Islet of Langerhans (tissue), 1 donor: ENCODE results near the gene CCDC32.

ENCODE experiments used
- FAIRE-seq: peaks from one replicate; lab custom pipeline; 2011; peaks lifted over from hg19 to GRCh38; lab: Jason Lieb, UNC

The CCDC32 gene

GRCh38 chr15:40565333-40566238, 744 bp upstream of the CCDC32 start:
- FAIRE-seq = no peak

GRCh38 chr15:40563426-40563825, 1.4 kb downstream of the CCDC32 start:
- FAIRE-seq = no peak

- no peak for FAIRE-seq
These were observed 2.2 kb downstream of the CCDC32 start for GRCh38 chr15:40562691-40563090.

GRCh38 chr15:40558952-40559742, 5.7 kb downstream of the CCDC32 start:
- FAIRE-seq = no peak

GRCh38 chr15:40555876-40556275, 9.0 kb downstream of the CCDC32 start:
- no peak for FAIRE-seq

- FAIRE-seq = no peak
These were observed 10.7 kb downstream of the CCDC32 start for GRCh38 chr15:40554161-40554525.

- no peak for FAIRE-seq
These were observed 14.4 kb downstream of the CCDC32 start for GRCh38 chr15:40550341-40551037.

- no peak for FAIRE-seq
These were observed 14.9 kb downstream of the CCDC32 start for GRCh38 chr15:40549894-40550293.

GRCh38 chr15:40548610-40549009, 16.2 kb downstream of the CCDC32 start:
- FAIRE-seq = no peak

- FAIRE-seq = no peak
These were observed 19.4 kb downstream of the CCDC32 start for GRCh38 chr15:40545457-40545856.

GRCh38 chr15:40543631-40544294, 21.1 kb downstream of the CCDC32 start:
- FAIRE-seq = no peak

- no peak for FAIRE-seq
These were observed 21.8 kb downstream of the CCDC32 start for GRCh38 chr15:40543082-40543481.

- FAIRE-seq = no peak
These were observed 25.9 kb downstream of the CCDC32 start for GRCh38 chr15:40538976-40539375.

- FAIRE-seq = no peak
These were observed 28.3 kb downstream of the CCDC32 start for GRCh38 chr15:40536501-40536900.

- no peak for FAIRE-seq
These were observed 30.5 kb downstream of the CCDC32 start for GRCh38 chr15:40534371-40534770.

- FAIRE-seq = no peak
These were observed 31.0 kb downstream of the CCDC32 start for GRCh38 chr15:40533763-40534364.

GRCh38 chr15:40528801-40529200, 36.0 kb downstream of the CCDC32 start:
- FAIRE-seq = no peak

GRCh38 chr15:40525855-40526254, 39.0 kb downstream of the CCDC32 start:
- no peak for FAIRE-seq

GRCh38 chr15:40523611-40524010, 41.2 kb downstream of the CCDC32 start:
- FAIRE-seq = no peak

GRCh38 chr15:40516322-40516721, 48.5 kb downstream of the CCDC32 start:
- no peak for FAIRE-seq

GRCh38 chr15:40513609-40514008, 51.2 kb downstream of the CCDC32 start:
- FAIRE-seq = no peak

GRCh38 chr15:40512440-40512839, 52.4 kb downstream of the CCDC32 start:
- FAIRE-seq = no peak
